GM19043 (cell line): ENCODE results near the gene ARHGAP27.
"Not testable (repeated sequence)": the region's sequence is repeated elsewhere in the genome, so short reads cannot be mapped to it uniquely, and the experiment has no call there.

Experiments used
- ATAC-seq: cut with Tn5 transposase; IDR thresholded peaks from one replicate; pipeline ENCODE4 v1.9.1; 2021; ENCODE audit warnings: low read depth; ENCODE audit not compliant: unreplicated experiment

ARHGAP27 gene

GRCh38 chr17:45447650-45448049, 15.0 kb upstream of the ARHGAP27 start:
- not testable (repeated sequence) for ATAC-seq

- not testable (repeated sequence) for ATAC-seq
These were observed 14.4 kb upstream of the ARHGAP27 start for GRCh38 chr17:45446872-45447625.

- ATAC-seq = not testable (repeated sequence)
These were observed 13.5 kb upstream of the ARHGAP27 start for GRCh38 chr17:45445901-45446743.

- not testable (repeated sequence) for ATAC-seq
These were observed 12.5 kb upstream of the ARHGAP27 start for GRCh38 chr17:45444856-45445820.

DNA sequence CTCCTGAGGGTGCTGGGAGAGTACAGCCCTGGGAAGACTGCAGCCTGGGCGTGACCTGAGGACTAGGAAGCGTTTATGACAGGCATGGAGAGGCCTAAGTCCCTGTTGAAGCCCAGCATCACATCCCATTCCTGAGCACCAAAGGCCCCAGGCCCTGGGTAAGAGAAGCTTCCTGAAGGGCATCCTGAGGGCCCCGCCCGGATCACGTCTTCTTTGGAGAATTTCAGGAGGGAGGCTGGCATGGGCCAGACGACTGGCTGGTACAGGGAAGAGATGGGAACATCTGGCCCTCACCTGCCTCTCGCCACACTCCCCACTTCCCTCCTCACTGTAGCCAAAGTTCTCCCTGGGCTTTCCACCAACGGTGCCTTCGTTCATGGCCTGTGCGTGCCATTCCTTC, 11.6 kb upstream of the ARHGAP27 start:
- not testable (repeated sequence) for ATAC-seq

GRCh38 chr17:45443371-45444260, 10.9 kb upstream of the ARHGAP27 start:
- ATAC-seq = not testable (repeated sequence)

DNA sequence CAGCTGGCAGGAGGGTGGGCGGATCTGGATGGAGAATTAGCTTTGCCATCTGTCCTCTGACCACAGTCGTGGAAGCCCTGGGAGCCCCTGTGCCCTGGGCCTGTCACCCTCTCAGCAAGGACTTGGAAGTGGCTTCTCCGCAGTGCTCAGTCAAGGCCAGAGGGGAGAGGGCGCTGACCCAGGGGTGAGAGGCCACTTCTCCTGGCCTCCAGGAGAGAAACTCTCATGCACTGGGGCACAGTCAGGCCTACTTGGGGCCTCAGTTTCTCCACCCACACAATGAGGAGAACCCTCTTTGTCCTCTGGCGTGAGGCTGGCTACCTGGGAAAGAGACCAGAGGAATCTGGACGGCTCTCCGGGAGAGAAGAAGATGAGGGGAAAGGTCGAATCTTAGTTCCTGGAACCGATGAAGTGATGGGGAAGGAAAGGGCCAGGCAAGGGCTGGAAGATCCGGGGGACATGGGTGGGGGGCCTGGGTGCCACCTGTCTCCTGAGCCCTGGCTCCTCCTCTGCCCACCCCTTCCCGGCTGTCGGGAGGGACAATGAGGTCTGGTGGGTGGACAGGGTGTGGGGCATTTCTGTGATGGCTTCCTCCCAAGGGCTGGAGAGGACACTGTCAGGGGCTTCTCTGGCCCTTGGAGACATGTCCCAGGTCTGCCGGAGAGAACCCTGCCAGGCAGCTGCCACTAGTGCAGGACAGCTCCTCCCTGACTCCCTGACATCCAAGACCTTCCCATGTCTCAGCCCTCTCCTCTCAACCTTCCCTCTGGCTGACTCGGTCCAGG, 9.0 kb upstream of the ARHGAP27 start:
- no peak for ATAC-seq

DNA sequence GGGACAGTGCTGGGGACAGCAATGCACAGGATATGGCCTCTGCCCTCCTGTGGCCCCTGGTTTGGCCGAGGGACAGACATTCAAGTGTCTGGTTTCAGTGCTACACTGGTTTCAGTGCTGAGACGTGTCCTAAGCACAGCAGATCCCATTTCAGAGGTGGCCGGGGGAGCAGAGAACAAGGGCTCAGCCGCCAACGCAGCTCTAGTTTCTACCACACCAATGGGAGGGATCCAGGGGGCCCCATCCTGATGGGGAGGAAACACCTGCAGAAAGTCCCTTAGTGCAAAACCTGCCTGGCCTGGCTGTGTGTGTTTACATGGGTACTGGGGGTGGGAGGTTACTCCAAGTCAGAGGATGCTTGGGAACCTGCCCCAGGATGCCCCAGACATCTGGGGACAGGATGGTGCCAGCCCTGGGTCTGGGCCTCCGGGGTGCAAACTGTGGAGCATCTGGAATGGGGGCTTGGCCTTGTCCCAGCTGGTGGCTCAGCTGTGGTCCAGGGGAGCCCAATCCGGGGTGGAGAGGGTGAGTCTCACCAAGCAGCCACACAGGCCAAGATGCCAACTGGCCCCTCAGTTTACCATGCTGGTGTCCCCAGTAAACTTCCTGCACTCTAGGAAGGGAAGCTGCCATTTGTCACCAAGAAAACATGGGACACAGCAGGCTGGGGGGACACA, 8.3 kb upstream of the ARHGAP27 start:
- ATAC-seq = not testable (repeated sequence)

- ATAC-seq = no peak
These were observed 7.6 kb upstream of the ARHGAP27 start for GRCh38 chr17:45440161-45440778.

GRCh38 chr17:45438931-45439610, 6.4 kb upstream of the ARHGAP27 start:
- no peak for ATAC-seq

GRCh38 chr17:45437465-45438283, 5.0 kb upstream of the ARHGAP27 start:
- ATAC-seq = no peak

DNA sequence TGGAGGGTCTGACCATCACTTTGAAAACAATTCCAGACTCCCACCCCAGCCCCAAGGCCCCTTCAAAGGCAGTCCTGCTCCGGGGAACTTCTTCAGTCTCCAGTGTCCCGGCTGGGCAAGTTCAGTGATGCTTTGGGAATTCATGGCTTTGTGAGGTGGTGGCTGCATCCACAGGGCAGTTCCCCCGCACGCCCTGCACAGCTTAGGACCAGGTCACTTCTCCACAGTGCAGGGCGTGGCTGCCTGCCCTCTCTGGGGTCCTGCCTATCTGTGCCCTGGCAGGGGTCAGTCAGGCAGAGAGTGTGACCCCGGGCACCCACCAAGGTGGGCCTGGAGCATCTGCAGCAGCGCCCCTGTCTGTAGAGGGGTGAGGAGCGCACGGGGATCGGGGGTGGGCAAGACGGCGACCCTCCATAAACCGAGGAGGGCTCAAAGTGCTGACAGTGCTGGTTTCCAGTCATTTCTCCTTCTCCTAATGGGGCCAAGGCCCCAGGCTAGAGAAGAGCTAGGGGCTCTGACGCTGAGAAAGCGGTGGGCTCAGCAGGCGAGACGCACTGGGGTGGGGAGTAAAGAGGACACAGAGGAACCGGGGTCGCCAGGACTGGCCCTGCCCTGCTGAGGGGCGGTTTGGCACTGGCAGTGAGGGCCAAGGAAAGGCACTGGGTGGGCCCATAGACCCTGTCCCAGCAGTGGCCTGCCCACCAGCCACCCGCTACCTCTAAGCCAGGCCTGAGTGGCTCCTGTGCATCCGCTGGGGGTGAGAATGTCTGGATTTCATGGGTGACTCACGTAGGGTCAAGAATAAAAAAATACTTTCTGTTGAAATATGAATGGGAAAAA, 4.2 kb upstream of the ARHGAP27 start:
- no peak for ATAC-seq

GRCh38 chr17:45436161-45436560, 3.5 kb upstream of the ARHGAP27 start:
- ATAC-seq = no peak

GRCh38 chr17:45435481-45435880, 2.8 kb upstream of the ARHGAP27 start:
- no peak for ATAC-seq

DNA sequence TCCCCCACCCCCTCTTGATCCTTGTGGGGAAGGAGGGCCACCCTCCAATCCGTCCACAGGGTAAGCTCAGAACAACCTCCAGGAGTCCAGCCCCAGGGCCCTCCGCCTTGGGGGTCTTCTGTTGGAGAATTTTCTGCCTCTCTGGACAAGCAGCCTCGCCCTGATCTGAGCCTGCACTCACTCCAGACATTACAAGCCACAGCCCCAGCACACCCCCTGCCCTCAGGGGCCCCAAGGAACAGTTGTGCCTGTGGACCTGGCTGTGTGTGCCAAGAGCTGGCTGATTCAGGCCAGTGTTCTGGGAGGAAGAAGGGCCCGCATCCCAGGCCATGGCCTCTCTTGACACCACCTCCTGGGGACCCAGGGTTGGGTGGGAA, 477 bp upstream of the ARHGAP27 start:
- ATAC-seq = no peak
